HG02623 (cell line): Measurements from ENCODE around the gene GON4L.
"Not testable (repeated sequence)": the region's sequence is repeated elsewhere in the genome, so short reads cannot be mapped to it uniquely, and the experiment has no call there.

Source experiments
- ATAC-seq: cut with Tn5 transposase; IDR thresholded peaks from one replicate; pipeline ENCODE4 v1.9.1; 2021; ENCODE audit warnings: moderate library complexity; ENCODE audit not compliant: unreplicated experiment

Gene GON4L, protein sequence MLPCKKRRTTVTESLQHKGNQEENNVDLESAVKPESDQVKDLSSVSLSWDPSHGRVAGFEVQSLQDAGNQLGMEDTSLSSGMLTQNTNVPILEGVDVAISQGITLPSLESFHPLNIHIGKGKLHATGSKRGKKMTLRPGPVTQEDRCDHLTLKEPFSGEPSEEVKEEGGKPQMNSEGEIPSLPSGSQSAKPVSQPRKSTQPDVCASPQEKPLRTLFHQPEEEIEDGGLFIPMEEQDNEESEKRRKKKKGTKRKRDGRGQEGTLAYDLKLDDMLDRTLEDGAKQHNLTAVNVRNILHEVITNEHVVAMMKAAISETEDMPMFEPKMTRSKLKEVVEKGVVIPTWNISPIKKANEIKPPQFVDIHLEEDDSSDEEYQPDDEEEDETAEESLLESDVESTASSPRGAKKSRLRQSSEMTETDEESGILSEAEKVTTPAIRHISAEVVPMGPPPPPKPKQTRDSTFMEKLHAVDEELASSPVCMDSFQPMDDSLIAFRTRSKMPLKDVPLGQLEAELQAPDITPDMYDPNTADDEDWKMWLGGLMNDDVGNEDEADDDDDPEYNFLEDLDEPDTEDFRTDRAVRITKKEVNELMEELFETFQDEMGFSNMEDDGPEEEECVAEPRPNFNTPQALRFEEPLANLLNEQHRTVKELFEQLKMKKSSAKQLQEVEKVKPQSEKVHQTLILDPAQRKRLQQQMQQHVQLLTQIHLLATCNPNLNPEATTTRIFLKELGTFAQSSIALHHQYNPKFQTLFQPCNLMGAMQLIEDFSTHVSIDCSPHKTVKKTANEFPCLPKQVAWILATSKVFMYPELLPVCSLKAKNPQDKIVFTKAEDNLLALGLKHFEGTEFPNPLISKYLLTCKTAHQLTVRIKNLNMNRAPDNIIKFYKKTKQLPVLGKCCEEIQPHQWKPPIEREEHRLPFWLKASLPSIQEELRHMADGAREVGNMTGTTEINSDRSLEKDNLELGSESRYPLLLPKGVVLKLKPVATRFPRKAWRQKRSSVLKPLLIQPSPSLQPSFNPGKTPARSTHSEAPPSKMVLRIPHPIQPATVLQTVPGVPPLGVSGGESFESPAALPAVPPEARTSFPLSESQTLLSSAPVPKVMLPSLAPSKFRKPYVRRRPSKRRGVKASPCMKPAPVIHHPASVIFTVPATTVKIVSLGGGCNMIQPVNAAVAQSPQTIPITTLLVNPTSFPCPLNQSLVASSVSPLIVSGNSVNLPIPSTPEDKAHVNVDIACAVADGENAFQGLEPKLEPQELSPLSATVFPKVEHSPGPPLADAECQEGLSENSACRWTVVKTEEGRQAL (N-terminal part only)

DNA sequence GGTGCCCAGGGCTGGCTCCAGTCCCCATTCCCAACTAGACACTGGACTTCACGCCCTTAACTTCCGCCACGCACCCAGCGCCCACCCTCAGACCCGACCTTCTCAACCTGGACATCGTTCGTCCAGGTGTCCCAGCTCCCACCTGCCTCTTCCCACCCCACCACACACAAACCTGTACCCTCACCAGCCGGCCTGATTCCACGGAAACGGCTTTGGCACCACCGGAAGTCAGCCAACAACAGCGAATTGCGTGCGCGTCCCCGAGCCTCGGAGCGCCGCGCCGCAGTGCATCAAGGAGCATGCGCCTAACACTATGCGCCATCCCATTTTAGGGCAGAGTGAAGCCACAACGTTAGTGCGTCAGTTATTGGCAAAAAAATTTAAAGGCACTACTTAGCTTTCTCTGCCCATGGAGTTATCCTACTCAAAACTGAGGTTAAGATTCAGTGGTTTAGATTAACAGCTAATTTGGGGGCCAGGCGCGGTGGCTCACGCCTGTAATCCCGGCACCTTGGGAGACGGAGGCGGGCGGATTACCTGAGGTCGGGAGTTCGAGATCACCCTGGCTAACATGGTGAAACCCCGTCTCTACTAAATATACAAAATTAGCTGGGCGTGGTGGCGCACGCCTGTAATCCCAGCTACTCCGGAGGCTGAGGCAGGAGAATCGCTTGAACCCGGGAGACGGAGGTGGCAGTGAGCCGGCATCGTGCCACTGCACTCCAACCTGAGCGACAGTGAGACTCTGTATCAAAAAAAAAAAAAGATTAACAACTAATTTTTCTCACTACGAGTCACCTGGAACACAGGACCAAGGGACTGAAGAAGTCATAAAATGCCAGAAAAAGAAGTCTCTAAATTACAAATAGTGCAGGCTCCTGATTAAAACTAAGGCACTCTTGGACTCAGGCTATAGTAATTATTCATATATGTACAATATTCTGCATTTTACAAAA is at the start of gene GON4L:
GON4L (minus strand) TSS at position 240 of the 956 bp plus-strand sequence. CDS start 3,434 bp downstream, outside the sequence.
- peak; percentile 38 for ATAC-seq

DNA sequence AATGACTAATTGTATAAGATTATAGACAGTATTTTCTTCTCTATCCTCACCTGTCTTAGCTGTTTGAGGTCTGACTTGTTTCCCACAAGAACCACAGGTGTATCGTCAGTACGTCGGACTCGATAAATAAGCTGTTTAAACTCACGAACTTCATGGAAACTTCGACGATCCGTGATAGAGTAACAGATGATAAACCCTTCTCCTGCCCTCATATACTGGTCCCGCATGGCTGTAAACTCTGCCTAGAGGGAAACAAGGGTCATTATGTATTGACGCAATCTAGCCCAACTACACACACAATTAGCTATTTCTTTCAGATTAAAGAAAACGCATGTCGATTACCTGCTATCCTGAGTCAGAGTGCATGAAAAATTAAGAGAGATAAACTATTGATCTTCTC is 47.2 kb upstream of the GON4L start:
- ATAC-seq, result no peak

DNA sequence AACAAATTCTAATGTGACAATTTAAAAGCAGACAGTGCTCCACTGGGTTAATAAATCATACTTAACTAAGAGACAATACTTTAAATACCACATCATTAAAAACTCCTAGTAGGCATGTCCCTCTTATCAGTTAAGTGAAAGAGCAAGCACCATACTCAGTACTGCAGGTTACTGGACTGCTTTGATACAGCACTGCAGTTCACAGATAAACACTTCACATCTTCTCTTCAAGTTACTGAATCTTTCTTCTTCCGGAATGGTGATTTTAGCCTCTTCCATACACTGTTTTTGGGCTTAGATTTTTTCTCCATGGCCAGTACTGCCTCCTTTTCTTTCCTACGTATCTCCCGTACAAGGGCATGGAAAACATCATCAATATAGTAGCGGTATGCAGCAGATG is 43.1 kb upstream of the GON4L start:
- ATAC-seq, result no peak

DNA sequence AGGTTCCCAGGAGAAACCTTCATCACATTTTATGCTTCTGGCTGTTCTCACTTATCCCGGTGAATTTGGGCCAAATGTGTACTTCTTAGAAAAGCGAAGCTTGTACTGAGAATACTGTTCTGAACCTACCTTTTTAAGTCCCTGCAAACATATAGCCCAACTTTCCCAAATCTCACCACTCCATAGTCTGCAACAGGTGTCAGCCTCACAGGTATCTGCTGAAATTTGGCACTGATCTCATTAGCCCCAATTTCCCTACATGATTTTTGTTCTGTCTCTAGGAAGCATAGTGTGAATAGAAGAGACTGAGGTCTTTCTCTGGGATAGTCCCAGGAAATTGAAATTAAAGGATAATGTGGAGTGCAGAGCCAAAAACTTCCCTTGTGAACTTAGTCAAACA is 42.7 kb upstream of the GON4L start:
- no peak for ATAC-seq

DNA sequence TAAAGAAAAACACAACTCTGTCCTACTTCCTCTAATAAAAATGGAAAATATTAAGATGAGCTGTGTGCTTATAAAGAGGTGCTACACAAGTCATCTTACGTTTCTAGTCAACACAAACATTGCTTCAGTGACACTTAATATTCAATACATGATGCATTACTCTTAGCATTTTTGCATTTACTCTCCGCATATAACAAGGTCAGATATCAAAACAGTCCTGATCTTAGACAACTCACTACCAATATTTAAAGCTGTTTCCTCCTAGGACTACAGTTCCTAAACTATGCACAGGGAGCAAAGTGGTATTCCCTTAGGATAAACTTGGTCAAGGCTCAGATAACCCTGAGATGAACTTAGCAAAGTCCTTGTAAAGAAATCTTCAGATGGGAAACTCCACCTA is 41.9 kb upstream of the GON4L start:
- no peak for ATAC-seq

DNA sequence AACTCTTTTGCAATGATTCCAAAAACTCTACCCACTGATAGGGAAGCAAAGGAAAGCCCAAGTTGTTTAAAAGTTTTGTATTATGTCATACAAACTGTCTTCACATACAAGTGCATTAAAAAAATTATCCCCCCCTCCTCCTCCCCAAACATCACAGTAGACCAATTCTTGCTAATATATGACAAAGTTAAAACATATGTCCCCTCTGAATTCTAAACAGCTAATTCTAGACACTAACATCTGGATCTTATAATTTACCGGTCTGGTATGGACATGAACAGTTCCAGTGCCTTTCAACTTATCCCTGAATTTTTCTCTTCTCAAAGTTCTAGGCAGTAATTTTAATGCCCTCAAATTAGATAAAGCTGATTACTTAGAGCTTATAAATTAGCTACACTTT is 40.7 kb upstream of the GON4L start:
- ATAC-seq, result no peak

DNA sequence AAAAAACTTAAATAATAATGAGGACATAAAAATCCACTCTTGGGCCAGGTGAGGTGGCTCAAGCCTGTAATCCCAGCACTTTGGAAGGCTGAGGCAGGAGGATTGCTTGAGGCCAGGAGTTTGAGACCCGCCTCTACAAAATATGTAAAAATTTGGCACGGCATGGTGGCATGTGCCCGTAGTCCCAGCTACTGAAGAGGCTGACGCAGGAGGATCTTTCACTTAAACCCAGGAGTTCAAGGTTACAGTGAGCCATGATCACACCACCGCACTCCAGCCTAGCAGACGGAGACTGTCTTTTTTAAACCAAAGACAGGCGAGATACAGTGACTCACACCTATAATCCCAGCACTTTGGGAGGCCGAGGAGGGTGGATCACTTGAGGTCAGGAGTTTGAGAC is 39.5 kb upstream of the GON4L start:
- not testable (repeated sequence) for ATAC-seq

DNA sequence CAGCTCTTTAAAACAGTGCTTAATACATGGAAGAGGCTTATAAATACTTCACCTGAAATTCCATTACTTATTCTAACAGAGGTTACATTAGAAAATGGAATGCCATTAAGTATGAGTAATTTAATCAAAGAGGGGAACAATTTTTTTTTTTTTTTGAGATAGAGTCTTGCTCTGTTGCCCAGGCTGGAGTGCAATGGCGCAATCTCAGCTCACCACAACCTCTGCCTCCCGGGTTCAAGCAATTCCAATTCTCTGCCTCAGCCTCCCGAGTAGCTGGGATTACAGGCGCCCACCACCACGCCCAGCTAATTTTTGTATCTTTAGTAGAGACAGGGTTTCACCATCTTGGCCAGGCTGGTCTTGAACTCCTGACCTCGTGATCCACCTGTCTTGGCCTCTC is 38.6 kb upstream of the GON4L start:
- not testable (repeated sequence) for ATAC-seq

DNA sequence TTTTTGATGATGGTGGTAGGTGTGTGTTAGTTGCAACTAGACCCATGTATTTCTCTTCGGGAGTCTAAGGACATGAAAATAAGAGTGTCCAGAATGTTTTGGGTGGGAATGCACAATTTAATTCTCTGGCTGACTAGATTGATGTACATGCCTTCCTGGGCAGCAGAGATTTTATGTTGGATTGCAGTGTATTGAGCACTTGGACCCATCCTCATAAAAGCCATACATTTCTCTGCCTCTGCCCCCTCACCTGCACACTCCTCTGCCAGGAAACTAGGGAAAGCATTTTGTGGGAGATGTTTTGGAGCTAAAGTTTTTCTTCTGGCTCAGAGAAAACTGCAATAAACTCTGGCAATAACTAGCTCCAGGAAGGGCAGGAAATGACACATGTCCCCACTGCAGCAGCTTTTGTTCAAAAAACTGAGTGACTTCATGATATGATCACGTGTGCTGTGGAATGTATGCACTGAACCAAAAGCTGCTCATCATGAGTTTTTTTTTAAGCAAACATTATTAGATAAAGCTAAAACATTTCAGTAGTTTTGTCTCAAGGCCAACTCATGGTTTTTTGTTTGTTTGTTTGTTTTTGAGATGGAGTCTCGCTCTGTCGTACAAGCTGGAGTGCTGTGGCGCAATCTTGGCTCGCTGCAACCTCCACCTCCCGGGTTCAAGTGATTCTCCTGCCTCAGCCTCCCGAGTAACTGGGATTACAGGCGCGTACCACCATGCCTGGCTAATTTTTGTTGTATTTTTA is 36.6 kb upstream of the GON4L start:
- no peak for ATAC-seq

DNA sequence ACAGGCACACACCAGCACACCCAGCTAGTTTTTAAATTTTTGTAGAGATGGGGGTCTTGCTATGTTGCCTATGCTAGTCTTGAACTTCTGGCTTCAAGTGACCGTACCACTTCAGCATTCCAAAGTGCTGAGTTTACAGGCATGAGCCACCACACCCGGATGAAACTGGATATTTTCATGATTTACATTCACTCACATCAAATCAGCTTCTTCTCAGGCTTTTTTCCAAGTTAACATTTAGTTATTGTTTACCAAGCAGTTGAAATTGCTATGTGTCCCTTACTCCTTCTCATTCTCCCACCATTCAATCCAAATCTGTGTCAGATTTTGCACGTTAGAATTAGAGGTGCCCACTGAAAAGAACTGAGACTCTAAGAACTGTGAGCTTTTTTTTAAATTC is 35.8 kb upstream of the GON4L start:
- ATAC-seq, result no peak

DNA sequence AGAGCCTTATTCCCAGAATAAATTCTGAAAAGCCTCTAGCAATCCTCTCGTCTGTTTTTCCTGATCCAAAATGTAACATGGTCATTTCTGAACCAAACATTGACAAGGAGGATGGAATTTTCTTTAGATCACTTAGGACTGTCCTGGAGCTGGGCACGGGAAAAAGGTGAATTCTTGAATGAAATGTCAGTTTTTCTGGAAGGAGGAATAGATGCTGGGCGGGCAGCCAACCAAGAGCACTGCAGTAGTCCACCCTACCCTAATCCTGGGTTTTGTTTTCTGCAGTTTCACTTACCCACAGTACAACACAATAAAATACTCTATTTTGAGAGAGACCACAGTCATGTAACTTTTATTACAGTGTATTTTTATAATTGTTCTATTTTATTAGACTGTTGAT is 33.2 kb upstream of the GON4L start:
- no peak for ATAC-seq

DNA sequence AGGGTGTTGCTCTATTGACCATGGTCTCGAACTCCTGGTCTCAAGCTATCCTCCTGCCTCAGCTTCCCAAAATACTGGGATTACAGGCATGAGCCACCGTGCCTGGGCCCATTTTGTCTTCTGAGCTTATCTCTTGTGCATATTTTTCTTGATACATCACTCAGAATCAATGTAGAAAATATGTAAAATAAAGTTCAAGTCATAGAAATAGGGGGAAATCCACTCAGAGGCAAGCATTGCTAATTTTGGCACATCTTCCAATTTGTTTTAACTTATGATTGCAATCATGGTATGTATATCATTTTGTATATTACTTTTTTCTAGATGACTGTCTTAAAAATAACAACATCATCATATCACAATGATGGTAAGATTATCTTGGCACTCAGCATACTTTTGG is 32.6 kb upstream of the GON4L start:
- ATAC-seq, result no peak

DNA sequence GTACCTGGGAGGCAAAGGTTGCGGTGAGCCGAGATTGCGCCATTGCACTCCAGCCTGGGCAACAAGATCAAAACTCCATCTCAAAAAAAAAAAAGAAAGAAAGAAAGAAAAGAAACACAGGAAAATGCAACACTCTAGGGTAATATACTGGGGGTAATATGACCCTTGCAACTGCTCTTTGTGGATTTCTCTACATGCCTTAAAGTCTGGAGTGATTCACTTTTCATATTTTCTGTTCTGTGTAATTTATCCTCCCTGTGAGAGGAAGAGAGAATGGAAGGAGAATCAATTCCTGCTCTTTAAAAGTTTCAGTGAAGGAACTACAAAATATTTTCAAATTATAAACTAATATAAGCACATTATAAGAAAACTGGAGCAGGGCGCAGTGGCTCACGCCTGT is 31.5 kb upstream of the GON4L start:
- no peak for ATAC-seq

DNA sequence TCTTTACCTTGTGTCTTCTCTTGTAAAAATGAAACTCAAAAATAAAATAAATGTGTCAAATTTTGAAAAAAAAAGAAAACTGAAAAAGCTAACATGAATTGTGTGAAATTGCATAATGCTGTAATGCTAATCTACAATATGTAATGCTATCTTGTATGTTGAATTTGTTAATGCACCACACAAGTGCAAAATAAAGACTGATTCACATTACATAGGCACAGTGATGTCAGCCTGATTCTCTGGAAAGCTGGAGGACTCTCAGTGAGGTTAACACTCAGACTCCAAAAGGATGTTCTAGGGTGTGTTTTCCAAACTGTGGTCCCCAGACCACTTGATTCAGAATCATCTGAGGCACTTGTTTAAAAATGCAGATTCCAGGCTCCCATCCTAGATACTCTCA is 28.0 kb upstream of the GON4L start:
- ATAC-seq, result no peak

DNA sequence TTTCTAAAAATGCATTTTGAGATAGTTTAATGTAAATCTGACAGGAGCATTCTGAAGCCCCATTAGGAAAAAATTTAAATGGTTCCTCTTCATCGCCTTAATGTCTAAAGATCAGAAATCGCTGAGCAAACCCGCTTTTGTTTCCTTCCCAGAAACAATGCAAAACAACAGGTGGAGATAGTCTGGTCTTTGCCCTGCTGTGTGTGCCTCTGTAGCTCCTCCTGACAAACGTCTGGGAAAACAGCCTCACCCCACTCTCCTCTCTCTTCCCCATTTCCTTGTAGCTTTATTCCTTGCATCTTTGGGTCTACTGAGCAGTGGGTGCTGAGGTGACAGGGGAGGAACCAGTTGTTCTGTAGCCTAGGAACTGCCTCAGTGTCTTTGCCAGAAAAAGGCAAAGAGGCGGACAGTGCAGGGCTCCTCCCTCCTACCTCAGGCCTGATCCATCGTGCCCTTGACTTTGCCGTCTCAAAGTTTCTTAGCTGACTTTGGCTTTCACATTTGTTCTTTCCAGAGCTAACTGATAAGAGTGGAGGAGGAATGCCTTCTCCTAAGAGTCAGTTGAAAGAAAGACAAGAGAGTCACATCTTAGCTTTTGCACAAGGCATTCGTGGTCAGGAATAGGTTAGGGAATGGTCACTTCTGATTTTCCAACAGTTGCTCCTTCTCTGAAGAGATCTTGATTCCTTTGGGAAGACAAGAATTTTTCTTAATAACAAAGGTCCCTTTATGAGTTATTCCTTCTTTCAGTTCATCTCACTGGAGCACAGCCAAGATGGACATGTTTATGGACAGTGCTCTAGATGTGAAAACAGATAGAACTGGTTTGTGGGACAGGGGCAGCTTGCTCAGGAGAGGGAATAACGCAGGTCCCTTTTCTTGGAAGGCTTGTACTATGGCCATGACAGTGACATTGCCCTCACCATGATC is 27.3 kb upstream of the GON4L start:
- ATAC-seq, result no peak

DNA sequence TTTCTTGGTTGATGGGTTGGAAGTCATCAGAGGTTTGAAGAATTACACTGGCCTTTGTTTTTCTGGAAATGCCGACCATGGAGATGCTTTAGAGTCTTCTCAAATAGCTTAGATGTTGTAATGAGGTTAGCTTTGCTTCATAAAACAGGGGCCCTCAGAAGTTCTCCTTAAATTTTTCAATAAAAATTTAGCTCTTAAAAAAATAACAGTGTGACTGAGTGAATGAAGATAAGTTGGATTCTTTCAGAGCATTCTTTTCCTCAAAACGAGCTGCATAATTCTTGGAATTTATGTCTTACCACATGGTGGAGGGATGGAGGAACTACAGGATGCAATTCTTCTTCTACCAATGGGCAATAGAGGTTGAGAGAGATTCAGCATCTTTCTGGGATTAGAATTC is 25.8 kb upstream of the GON4L start:
- no peak for ATAC-seq

DNA sequence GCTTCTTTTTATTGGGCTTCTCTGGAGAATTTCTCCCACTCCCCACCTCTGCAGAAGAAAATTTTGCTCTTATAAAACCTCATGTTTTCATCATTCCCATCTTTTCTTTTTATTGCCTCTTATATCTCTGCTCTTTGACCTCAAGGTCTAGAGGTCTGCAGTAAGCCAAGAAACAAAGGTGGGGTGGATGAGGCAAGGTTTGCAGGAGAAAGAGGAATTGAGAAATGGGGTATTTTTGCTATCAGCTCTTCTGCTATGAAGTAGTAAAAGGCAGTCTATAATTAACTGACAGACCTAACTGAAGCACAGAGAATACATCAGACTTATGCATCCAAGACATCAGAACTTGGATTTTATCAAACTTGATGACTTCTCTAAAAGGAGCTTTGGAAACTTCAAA is 25.2 kb upstream of the GON4L start:
- no peak for ATAC-seq

DNA sequence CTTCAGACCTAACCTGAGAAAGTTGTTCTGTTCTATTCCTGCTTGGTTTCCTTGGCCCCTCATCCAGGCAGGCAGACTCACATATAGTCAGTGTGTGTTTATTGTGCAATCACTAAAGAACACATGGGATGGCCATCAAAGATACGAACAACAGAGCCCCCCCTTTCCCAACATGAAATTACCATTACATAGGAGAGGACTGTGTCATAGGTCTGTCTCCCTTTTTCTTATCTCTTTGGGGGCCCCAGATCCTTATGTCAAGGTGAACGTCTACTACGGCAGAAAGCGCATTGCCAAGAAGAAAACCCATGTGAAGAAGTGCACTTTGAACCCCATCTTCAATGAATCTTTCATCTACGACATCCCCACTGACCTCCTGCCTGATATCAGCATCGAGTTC is 23.9 kb upstream of the GON4L start:
- ATAC-seq, result no peak
